ENCODE results near the gene PPP2R5A. TPM values are rescaled to one million over a fixed set of nuclear protein-coding genes. Genes with fewer than 3 reads are reported as not detected.

PPP2R5A gene
- total and polyA plus RNA-seq, 2 of the 13 experiments (the other 11 are each of a cell fraction or from before 2014, with no cell fraction given), result 22.0 to 31.4 TPM

GRCh38 chr1:212254853-212255363, 30.3 kb upstream of the PPP2R5A start (continued):
- TF ChIP-seq KIAA2018 (CRISPR knock-in tag; IDR thresholded peaks at IDR 0.05; ENCODE audit: borderline replicate concordance) (no peak), STAG1 (CRISPR knock-in tag; IDR thresholded peaks at IDR 0.05) (0 out of 2 replicates have a peak, but pooled peaks have one; percentile 8), NCOA1 (CRISPR knock-in tag; IDR thresholded peaks at IDR 0.05) (no peak), IKZF5 (CRISPR knock-in tag; IDR thresholded peaks at IDR 0.05) (no peak; the same call in 1 of the 2 replicates), ZNF292 (CRISPR knock-in tag; IDR thresholded peaks at IDR 0.05; ENCODE audit: borderline replicate concordance, low read depth) (0 out of 2 replicates have a peak, but pooled peaks have one; percentile 48), NRL (CRISPR knock-in tag; IDR thresholded peaks at IDR 0.05; ENCODE audit: borderline replicate concordance) (no peak), ZNF770 (CRISPR knock-in tag; IDR thresholded peaks at IDR 0.05) (no peak), SAFB2 (CRISPR knock-in tag; IDR thresholded peaks at IDR 0.05; ENCODE audit: borderline replicate concordance, low read depth) (no peak), ZC3H13 (CRISPR knock-in tag; IDR thresholded peaks at IDR 0.05) (no peak), AHR (CRISPR knock-in tag; IDR thresholded peaks at IDR 0.05) (no peak), HDAC6 (IDR thresholded peaks at IDR 0.05; ENCODE audit: low read depth, low read length) (no peak), ELF1 (CRISPR knock-in tag; IDR thresholded peaks at IDR 0.05) (0 out of 2 replicates have a peak, but pooled peaks have one; percentile 28), DPF2 (CRISPR knock-in tag; IDR thresholded peaks at IDR 0.05; ENCODE audit: borderline replicate concordance, low read depth) (peak; percentile 95), ZNF512B (CRISPR knock-in tag; IDR thresholded peaks at IDR 0.05; ENCODE audit: borderline replicate concordance) (0 out of 2 replicates have a peak, but pooled peaks have one; percentile 49)

Data from HepG2 (cell line).